ENCODE data around the gene C11orf58. TPM values are rescaled to one million over a fixed set of nuclear protein-coding genes. Genes with fewer than 3 reads are reported as not detected.

Gene C11orf58
- total RNA-seq, 1 experiment from 2014 or later = 127 TPM

- H3K9ac ChIP-seq (ENCODE audit: low read length) = no peak overlapping the region
- H3K36me3 ChIP-seq (ENCODE audit: insufficient read depth, low read length) = no peaks in the 10 kb centered on the region
- no peak for DNase-seq
- no peaks in the 10 kb centered on the region for H3K79me2 ChIP-seq (ENCODE audit: low read length)
- H3K4me1 ChIP-seq (ENCODE audit: low read length) = peaks cover 8% of the 10 kb centered on the region
- H3K27me3 ChIP-seq (ENCODE audit: low read length) = no peaks in the 10 kb centered on the region
- no peak overlapping the region for H2AFZ ChIP-seq (ENCODE audit: low read length)
- no peaks in the 10 kb centered on the region for H3K9me3 ChIP-seq (ENCODE audit: low read length)
- no peak overlapping the region for H3K27ac ChIP-seq (ENCODE audit: low read length)
- no peaks in the 10 kb centered on the region for H3K9me2 ChIP-seq (replicated peaks; ENCODE audit: insufficient read depth, low read length)
- H4K20me1 ChIP-seq (ENCODE audit: insufficient read depth, low read depth, low read length) = no peaks in the 10 kb centered on the region
- no peak overlapping the region for H3K4me2 ChIP-seq (ENCODE audit: low read depth, low read length, poor library complexity, severe bottlenecking)
- H3K4me3 ChIP-seq (ENCODE audit: low read length) = no peak overlapping the region
Measured at GRCh38 chr11:16778286-16778685, 39.8 kb downstream of the C11orf58 start.

DNA sequence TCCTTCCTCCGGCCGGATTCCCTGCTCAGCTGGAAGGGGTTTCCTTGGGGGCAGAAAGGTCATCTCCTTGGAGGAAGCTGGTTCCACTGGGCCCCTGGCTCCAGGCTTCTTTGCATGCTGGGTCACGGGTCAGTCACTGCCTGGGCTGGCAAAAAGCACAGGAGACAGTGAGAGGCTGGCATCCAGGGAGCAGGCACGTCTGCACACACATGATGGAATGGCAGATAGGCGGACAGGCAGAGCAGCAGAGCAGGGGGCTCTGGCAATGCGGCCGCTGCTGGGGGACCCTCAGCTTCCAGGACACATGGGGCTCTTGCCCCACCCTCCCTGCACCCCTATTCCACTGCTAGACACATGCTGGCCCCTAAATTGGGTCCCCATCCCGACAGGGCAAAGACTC is 40.4 kb downstream of the C11orf58 start:
- Histone ChIP-seq H3K9me2 (replicated peaks; ENCODE audit: insufficient read depth, low read length) (no peaks in the 10 kb centered on the region), H3K9me3 (ENCODE audit: low read length) (no peaks in the 10 kb centered on the region), H2AFZ (ENCODE audit: low read length) (no peak overlapping the region), H3K27me3 (ENCODE audit: low read length) (no peaks in the 10 kb centered on the region), H3K4me3 (ENCODE audit: low read length) (no peak overlapping the region), H3K79me2 (ENCODE audit: low read length) (no peaks in the 10 kb centered on the region), H4K20me1 (ENCODE audit: insufficient read depth, low read depth, low read length) (no peaks in the 10 kb centered on the region), H3K4me2 (ENCODE audit: low read depth, low read length, poor library complexity, severe bottlenecking) (no peak overlapping the region), H3K9ac (ENCODE audit: low read length) (no peak overlapping the region), H3K36me3 (ENCODE audit: insufficient read depth, low read length) (no peaks in the 10 kb centered on the region), H3K4me1 (ENCODE audit: low read length) (peaks cover 8% of the 10 kb centered on the region), H3K27ac (ENCODE audit: low read length) (no peak overlapping the region)
- no peak for DNase-seq

DNA sequence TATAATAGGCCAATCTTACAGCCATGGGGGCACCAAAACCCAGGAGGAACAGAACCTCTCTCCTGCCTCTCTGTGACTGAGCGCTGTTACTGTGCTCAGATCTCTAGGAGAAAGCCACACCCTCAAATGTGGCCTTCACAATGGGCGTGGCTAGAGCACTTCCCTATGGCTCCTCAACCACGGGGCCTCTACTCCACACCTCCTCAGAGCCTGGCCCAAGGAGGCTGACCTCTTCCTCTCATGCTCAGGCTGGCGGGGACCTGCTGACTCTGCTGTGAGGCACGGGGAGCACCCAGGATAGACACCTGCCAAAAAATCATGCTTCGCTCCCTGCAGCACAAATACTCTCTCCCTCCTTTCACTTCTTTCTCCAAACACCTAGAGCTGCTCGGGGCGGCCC is 41.0 kb downstream of the C11orf58 start:
- H4K20me1 ChIP-seq (ENCODE audit: insufficient read depth, low read depth, low read length) = no peaks in the 10 kb centered on the region
- H3K9ac ChIP-seq (ENCODE audit: low read length) = no peak overlapping the region
- 0 out of 2 replicates have a peak overlapping the region, but pooled peaks have one; percentile 27 for H2AFZ ChIP-seq (ENCODE audit: low read length)
- peak; percentile 72 for DNase-seq
- no peak overlapping the region for H3K4me3 ChIP-seq (ENCODE audit: low read length)
- H3K79me2 ChIP-seq (ENCODE audit: low read length) = no peaks in the 10 kb centered on the region
- no peak overlapping the region for H3K4me2 ChIP-seq (ENCODE audit: low read depth, low read length, poor library complexity, severe bottlenecking)
- no peak overlapping the region for H3K27ac ChIP-seq (ENCODE audit: low read length)
- peaks cover 8% of the 10 kb centered on the region for H3K4me1 ChIP-seq (ENCODE audit: low read length)
- H3K9me2 ChIP-seq (replicated peaks; ENCODE audit: insufficient read depth, low read length) = no peaks in the 10 kb centered on the region
- H3K9me3 ChIP-seq (ENCODE audit: low read length) = no peaks in the 10 kb centered on the region
- no peaks in the 10 kb centered on the region for H3K36me3 ChIP-seq (ENCODE audit: insufficient read depth, low read length)
- H3K27me3 ChIP-seq (ENCODE audit: low read length) = no peaks in the 10 kb centered on the region

- H3K79me2 ChIP-seq (ENCODE audit: low read length) = no peaks in the 10 kb centered on the region
- H3K4me3 ChIP-seq (ENCODE audit: low read length) = no peak overlapping the region
- H4K20me1 ChIP-seq (ENCODE audit: insufficient read depth, low read depth, low read length) = no peaks in the 10 kb centered on the region
- H3K9me3 ChIP-seq (ENCODE audit: low read length) = no peaks in the 10 kb centered on the region
- no peaks in the 10 kb centered on the region for H3K9me2 ChIP-seq (replicated peaks; ENCODE audit: insufficient read depth, low read length)
- no peak for DNase-seq
- H3K36me3 ChIP-seq (ENCODE audit: insufficient read depth, low read length) = no peaks in the 10 kb centered on the region
- H3K4me1 ChIP-seq (ENCODE audit: low read length) = peaks cover 8% of the 10 kb centered on the region
- no peaks in the 10 kb centered on the region for H3K27me3 ChIP-seq (ENCODE audit: low read length)
- no peak overlapping the region for H3K9ac ChIP-seq (ENCODE audit: low read length)
- H3K4me2 ChIP-seq (ENCODE audit: low read depth, low read length, poor library complexity, severe bottlenecking) = no peak overlapping the region
- H3K27ac ChIP-seq (ENCODE audit: low read length) = no peak overlapping the region
- no peak overlapping the region for H2AFZ ChIP-seq (ENCODE audit: low read length)
Measured at GRCh38 chr11:16780146-16780545, 41.7 kb downstream of the C11orf58 start.

DNA sequence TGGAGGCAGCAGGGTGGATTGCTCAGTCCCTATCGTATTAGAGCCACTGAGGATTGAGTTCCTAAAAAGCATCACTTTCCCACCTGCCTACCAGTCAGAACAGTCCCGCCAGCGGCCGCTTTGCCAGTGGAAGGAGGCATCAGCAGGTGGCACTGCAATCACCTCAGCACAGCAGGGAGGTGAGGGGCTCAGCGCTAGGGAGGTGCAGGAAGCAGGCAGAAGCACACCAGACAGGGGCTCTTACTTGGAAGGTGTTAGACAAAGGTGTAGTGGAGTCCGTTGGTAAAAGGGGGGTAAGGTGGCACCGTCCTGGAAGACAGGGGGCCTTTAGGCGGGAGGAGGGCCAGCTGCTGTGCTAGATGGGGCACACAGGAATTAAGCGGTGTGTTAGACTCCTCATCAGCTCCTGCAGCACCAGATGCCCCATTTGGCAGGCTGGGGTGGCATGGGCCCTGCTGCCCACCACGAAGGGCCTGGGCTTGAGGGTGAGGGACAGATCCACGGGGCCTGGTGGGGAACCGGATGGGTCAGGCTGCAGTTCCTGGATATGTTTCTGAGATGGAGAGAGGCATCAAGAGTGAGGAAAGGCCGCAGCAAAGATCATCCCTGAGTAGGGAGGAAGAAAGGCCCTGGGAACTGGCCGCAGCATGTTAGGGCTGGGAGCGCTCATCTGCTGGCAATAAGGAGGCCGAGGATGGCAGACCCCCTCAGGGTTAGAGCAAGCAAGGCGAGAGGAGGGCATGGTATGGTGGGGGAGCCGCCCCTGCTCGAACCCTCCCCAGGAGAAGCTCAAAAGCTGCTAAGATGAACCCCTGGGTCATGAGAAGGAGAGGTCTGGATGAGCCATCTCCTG is 42.5 kb downstream of the C11orf58 start:
- Histone ChIP-seq H3K4me1 (ENCODE audit: low read length) (peaks cover 8% of the 10 kb centered on the region), H3K9ac (ENCODE audit: low read length) (no peak overlapping the region), H3K9me3 (ENCODE audit: low read length) (no peaks in the 10 kb centered on the region), H3K27me3 (ENCODE audit: low read length) (no peaks in the 10 kb centered on the region), H3K36me3 (ENCODE audit: insufficient read depth, low read length) (no peaks in the 10 kb centered on the region), H3K4me3 (ENCODE audit: low read length) (no peak overlapping the region), H3K4me2 (ENCODE audit: low read depth, low read length, poor library complexity, severe bottlenecking) (no peak overlapping the region), H3K79me2 (ENCODE audit: low read length) (no peaks in the 10 kb centered on the region), H3K9me2 (replicated peaks; ENCODE audit: insufficient read depth, low read length) (no peaks in the 10 kb centered on the region), H2AFZ (ENCODE audit: low read length) (no peak overlapping the region), H3K27ac (ENCODE audit: low read length) (no peak overlapping the region), H4K20me1 (ENCODE audit: insufficient read depth, low read depth, low read length) (no peaks in the 10 kb centered on the region)
- DNase-seq = no peak

DNA sequence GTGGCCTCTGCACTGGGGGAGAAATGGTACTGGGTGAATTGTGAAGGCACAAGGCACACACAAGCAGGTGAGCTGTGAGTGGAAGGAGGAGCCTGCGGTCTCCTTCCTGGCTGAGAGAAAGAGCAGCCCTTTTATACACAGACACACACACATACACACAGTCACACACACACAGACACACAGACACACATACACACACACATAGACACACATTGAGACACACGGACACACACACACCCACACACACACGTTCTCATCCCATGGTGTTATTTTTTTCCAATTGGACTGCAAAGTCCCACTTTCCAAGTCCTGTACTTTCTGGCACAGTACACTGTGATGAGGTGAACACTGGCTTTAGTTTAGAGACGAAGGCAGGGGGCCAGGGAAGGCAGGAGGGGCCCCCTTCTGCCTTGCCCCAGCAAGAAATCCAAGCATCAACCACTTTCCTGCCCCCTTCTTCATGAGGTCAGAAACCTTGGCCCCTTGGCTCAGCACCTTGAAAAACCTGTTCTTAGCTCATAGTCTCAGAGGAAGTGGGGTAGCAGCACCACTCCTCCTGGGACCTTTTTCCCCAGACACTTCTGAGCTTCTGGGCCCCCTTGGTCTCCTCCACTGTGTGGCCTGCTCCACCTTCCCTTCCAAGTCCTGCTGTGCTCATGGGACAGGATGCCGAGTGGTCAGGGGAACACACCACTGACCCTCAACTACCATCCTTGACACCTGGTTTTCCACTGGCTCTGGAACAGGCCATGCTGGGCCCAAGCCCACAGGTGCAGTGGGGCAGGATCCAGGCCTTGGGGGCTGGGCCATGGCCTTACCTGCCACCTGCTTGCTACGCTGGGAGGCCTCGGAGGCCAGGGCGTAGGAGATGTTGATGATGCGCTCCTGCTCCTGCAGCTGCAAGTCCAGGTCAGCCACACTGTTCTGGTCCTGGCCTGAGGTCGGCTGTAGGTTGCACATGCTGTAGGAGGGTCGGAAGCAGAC is 43.8 kb downstream of the C11orf58 start:
- H3K36me3 ChIP-seq (ENCODE audit: insufficient read depth, low read length) = no peaks in the 10 kb centered on the region
- no peak overlapping the region for H3K4me2 ChIP-seq (ENCODE audit: low read depth, low read length, poor library complexity, severe bottlenecking)
- peaks cover 8% of the 10 kb centered on the region for H3K4me1 ChIP-seq (ENCODE audit: low read length)
- no peak overlapping the region for H2AFZ ChIP-seq (ENCODE audit: low read length)
- no peak overlapping the region for H3K4me3 ChIP-seq (ENCODE audit: low read length)
- H3K79me2 ChIP-seq (ENCODE audit: low read length) = no peaks in the 10 kb centered on the region
- H3K9me3 ChIP-seq (ENCODE audit: low read length) = no peaks in the 10 kb centered on the region
- H3K9me2 ChIP-seq (replicated peaks; ENCODE audit: insufficient read depth, low read length) = no peaks in the 10 kb centered on the region
- no peak overlapping the region for H3K27ac ChIP-seq (ENCODE audit: low read length)
- H3K27me3 ChIP-seq (ENCODE audit: low read length) = no peaks in the 10 kb centered on the region
- DNase-seq = no peak
- no peak overlapping the region for H3K9ac ChIP-seq (ENCODE audit: low read length)
- H4K20me1 ChIP-seq (ENCODE audit: insufficient read depth, low read depth, low read length) = no peaks in the 10 kb centered on the region

- Histone ChIP-seq H4K20me1 (ENCODE audit: insufficient read depth, low read depth, low read length) (no peaks in the 10 kb centered on the region), H3K9me3 (ENCODE audit: low read length) (no peaks in the 10 kb centered on the region), H3K4me2 (ENCODE audit: low read depth, low read length, poor library complexity, severe bottlenecking) (no peak overlapping the region), H3K9me2 (replicated peaks; ENCODE audit: insufficient read depth, low read length) (no peaks in the 10 kb centered on the region), H3K9ac (ENCODE audit: low read length) (no peak overlapping the region), H3K4me3 (ENCODE audit: low read length) (no peak overlapping the region), H3K79me2 (ENCODE audit: low read length) (no peaks in the 10 kb centered on the region), H2AFZ (ENCODE audit: low read length) (no peak overlapping the region), H3K27me3 (ENCODE audit: low read length) (no peaks in the 10 kb centered on the region), H3K4me1 (ENCODE audit: low read length) (peaks cover 8% of the 10 kb centered on the region), H3K27ac (ENCODE audit: low read length) (no peak overlapping the region), H3K36me3 (ENCODE audit: insufficient read depth, low read length) (no peaks in the 10 kb centered on the region)
- DNase-seq = no peak
Measured at GRCh38 chr11:16783321-16783801, 44.9 kb downstream of the C11orf58 start.

DNA sequence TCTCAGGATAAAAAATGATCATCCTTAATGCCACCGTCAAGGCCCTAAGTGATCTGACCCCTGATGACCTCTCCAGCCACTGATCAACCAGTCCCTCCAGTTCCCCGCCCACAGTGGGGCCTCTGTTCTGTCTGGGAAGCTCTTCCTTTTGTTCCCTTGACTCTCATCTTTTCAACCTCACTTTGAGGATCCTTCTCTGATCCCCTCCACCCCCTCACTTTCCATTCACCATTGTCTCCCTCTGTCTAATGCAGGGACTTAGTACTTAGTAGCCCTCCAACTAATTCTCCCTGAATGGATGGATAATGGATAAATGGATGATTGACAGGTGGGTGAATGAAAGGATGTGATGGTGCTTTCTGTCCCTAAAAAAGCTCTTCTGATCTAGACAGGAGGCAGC is 45.6 kb downstream of the C11orf58 start:
- Histone ChIP-seq H3K27me3 (ENCODE audit: low read length) (no peaks in the 10 kb centered on the region), H3K9me3 (ENCODE audit: low read length) (no peaks in the 10 kb centered on the region), H3K9me2 (replicated peaks; ENCODE audit: insufficient read depth, low read length) (no peaks in the 10 kb centered on the region), H3K27ac (ENCODE audit: low read length) (no peak overlapping the region), H3K4me3 (ENCODE audit: low read length) (no peak overlapping the region), H3K36me3 (ENCODE audit: insufficient read depth, low read length) (no peaks in the 10 kb centered on the region), H2AFZ (ENCODE audit: low read length) (no peak overlapping the region), H3K4me1 (ENCODE audit: low read length) (peaks cover 8% of the 10 kb centered on the region), H3K4me2 (ENCODE audit: low read depth, low read length, poor library complexity, severe bottlenecking) (no peak overlapping the region), H3K79me2 (ENCODE audit: low read length) (no peaks in the 10 kb centered on the region), H3K9ac (ENCODE audit: low read length) (no peak overlapping the region), H4K20me1 (ENCODE audit: insufficient read depth, low read depth, low read length) (no peaks in the 10 kb centered on the region)
- DNase-seq = no peak
